DND-41 (cell line): ENCODE measurements around the gene TRAF2.

Source experiments
- EZH2 ChIP-seq: IDR thresholded peaks from 3 replicates; pipeline ENCODE4 v1.6.1; 2012; ENCODE audit warnings: borderline replicate concordance, low read depth, mild to moderate bottlenecking, moderate library complexity, low read length, inconsistent platforms; ENCODE audit not compliant: severe bottlenecking
- TF ChIP-seq, protein P1 (sequence below): IDR thresholded peaks from 2 replicates; pipeline ENCODE4 v1.5.1; 2012; ENCODE audit warnings: borderline replicate concordance, low read length, moderate library complexity, mild to moderate bottlenecking; ENCODE audit not compliant: poor library complexity, severe bottlenecking; ENCODE audit errors: extremely low read depth

DNA sequence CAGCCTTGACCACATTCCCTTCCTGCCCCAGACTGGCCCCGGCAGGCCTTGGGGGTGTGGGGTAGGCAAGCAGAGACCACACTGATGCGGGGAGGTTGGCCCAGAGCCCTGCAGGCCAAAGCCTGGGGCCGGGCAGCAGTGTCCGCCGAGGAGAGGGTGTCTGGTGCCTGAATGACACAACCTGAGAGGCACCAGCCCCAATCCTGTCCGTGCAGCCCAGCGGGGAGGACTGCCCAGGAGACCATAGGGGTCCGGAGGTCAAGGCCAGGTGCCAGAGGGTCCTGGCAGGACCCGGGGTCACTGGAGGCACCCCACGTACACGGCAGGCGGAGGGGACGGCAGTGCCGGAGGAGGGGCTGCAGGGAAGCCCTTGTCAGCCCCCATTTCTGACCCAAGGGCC, 85.4 kb downstream of the TRAF2 start:
- TF ChIP-seq, protein P1, sequence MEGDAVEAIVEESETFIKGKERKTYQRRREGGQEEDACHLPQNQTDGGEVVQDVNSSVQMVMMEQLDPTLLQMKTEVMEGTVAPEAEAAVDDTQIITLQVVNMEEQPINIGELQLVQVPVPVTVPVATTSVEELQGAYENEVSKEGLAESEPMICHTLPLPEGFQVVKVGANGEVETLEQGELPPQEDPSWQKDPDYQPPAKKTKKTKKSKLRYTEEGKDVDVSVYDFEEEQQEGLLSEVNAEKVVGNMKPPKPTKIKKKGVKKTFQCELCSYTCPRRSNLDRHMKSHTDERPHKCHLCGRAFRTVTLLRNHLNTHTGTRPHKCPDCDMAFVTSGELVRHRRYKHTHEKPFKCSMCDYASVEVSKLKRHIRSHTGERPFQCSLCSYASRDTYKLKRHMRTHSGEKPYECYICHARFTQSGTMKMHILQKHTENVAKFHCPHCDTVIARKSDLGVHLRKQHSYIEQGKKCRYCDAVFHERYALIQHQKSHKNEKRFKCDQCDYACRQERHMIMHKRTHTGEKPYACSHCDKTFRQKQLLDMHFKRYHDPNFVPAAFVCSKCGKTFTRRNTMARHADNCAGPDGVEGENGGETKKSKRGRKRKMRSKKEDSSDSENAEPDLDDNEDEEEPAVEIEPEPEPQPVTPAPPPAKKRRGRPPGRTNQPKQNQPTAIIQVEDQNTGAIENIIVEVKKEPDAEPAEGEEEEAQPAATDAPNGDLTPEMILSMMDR = no peak
- no peak for TF ChIP-seq EZH2
